ENCODE measurements around the gene ZNF454. TPM values are rescaled to one million over a fixed set of nuclear protein-coding genes. Genes with fewer than 3 reads are reported as not detected.

ZNF454 gene
- total RNA-seq, 1 experiment from 2014 or later: not detected

DNA sequence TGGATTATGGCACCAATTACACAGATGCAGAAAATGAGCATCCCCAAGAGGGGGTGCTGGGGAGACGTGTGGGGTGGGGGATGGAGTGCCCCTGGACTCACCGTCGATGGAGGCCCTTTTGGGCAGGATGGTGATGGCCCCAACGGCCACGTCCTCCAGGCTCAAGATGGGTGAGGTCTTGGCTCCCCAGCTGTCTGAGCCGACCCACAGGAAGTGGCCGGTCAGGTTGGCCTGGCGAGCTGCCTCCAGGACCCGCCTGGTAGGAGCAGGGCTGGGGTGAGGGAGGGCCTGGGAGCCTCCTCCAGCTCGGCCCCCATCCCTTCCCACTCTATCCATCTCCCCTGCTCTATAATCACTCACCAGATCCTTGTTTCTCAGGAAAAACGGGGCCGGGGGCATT, 49.5 kb downstream of the ZNF454 start:
- intact Hi-C loops (cut with micrococcal nuclease): no loop called here
- Histone ChIP-seq H3K36me3 (ENCODE audit: low read depth, low read length) (no peaks in the 10 kb centered on the region), H3K4me3 (ENCODE audit: low read length) (no peak overlapping the region), H3K4me2 (ENCODE audit: low read length) (no peak overlapping the region), H4K20me1 (ENCODE audit: low read length) (no peaks in the 10 kb centered on the region), H3K27me3 (ENCODE audit: low read length) (peaks cover 5% of the 10 kb centered on the region; the same call in 1 of the 2 replicates), H3K27ac (ENCODE audit: low read length) (no peak overlapping the region), H3K9me2 (replicated peaks; ENCODE audit: low read length) (no peaks in the 10 kb centered on the region), H3K4me1 (ENCODE audit: insufficient read depth, low read length) (no peaks in the 10 kb centered on the region), H3F3A (ENCODE audit: low read length, unreplicated experiment) (no peaks in the 10 kb centered on the region), H3K9ac (ENCODE audit: low read length) (no peak overlapping the region), H3K79me2 (ENCODE audit: low read length) (no peaks in the 10 kb centered on the region), H2AFZ (ENCODE audit: low read length) (no peak overlapping the region), H3K9me3 (ENCODE audit: low read length) (no peaks in the 10 kb centered on the region; the same call in 1 of the 2 replicates)
- BruUV-seq (replicated peaks): no TSS peak
- ATAC-seq (no peak), DNase-seq (no peak)
- ChIA-PET POLR2A (ENCODE audit: unreplicated experiment) (no interaction called here), CTCF (no interaction called here)
- no peak for TF ChIP-seq EZH2 (IDR thresholded peaks at IDR 0.05; ENCODE audit: low read length, unreplicated experiment)

DNA sequence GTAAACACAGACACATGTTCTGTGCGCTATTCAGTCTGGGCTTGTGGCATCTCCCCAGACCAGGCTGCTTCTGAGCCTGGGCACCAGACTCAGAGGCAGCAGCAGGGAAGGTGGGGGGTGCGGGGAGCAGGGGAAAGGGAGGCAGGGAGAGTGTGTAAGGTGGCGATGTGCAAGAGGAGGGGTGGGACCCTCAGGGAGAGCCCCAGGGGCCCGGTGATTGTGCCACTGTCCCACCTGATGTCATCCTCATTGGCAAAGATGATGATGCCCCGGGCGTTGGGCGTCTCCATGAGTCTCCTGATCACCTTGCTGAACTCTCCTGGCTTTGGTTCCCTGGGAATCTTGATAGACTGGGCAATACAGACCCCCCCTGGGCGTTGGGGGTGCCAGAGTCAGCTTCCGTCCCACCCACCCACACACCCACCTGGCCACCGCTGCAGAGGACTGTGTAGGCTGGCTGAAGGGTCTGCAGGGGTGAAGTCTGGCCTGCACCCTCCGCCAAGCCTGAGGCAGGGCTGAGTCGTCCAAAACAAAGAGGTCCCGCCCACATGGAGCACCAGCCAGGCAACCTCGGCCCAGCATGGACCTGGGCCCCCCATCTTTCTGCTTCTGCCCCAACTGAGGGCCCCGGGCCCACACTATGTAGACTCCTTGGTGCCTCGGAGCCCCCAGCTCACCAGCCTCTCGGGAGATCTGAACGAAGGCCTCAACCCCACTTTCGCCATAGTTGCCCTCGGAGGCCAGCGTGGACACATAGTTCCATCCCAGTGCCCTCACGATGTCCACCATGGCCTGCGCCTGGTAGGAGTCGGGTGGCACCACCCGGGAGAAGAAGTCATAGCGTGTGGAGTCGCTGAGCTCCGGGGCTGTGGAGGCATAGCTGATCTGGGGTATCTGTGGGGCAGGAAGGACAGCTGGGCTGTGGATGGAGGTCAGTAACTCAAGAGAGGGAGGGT, 50.5 kb downstream of the ZNF454 start:
- peaks cover 8% of the 10 kb centered on the region; the same call in 1 of the 2 replicates for H3K27me3 ChIP-seq (ENCODE audit: low read length)
- H3K36me3 ChIP-seq (ENCODE audit: low read depth, low read length): no peaks in the 10 kb centered on the region
- no peaks in the 10 kb centered on the region for H3K4me1 ChIP-seq (ENCODE audit: insufficient read depth, low read length)
- no peak overlapping the region for H3K4me3 ChIP-seq (ENCODE audit: low read length)
- no peaks in the 10 kb centered on the region for H4K20me1 ChIP-seq (ENCODE audit: low read length)
- no peak overlapping the region for H3K4me2 ChIP-seq (ENCODE audit: low read length)
- no TSS peak for BruUV-seq (replicated peaks)
- H2AFZ ChIP-seq (ENCODE audit: low read length): no peak overlapping the region
- no peaks in the 10 kb centered on the region; the same call in 1 of the 2 replicates for H3K9me3 ChIP-seq (ENCODE audit: low read length)
- intact Hi-C loops (cut with micrococcal nuclease): no loop called here
- H3K9ac ChIP-seq (ENCODE audit: low read length): no peak overlapping the region
- no peak for DNase-seq
- ATAC-seq: no peak
- CTCF ChIA-PET: no interaction called here
- no peaks in the 10 kb centered on the region for H3K9me2 ChIP-seq (replicated peaks; ENCODE audit: low read length)
- H3K27ac ChIP-seq (ENCODE audit: low read length): no peak overlapping the region
- no peaks in the 10 kb centered on the region for H3F3A ChIP-seq (ENCODE audit: low read length, unreplicated experiment)
- TF ChIP-seq, protein P1, sequence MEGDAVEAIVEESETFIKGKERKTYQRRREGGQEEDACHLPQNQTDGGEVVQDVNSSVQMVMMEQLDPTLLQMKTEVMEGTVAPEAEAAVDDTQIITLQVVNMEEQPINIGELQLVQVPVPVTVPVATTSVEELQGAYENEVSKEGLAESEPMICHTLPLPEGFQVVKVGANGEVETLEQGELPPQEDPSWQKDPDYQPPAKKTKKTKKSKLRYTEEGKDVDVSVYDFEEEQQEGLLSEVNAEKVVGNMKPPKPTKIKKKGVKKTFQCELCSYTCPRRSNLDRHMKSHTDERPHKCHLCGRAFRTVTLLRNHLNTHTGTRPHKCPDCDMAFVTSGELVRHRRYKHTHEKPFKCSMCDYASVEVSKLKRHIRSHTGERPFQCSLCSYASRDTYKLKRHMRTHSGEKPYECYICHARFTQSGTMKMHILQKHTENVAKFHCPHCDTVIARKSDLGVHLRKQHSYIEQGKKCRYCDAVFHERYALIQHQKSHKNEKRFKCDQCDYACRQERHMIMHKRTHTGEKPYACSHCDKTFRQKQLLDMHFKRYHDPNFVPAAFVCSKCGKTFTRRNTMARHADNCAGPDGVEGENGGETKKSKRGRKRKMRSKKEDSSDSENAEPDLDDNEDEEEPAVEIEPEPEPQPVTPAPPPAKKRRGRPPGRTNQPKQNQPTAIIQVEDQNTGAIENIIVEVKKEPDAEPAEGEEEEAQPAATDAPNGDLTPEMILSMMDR (conservative IDR thresholded peaks at IDR 0.05; ENCODE audit: low read depth, low read length): no peak
- TF ChIP-seq EZH2phosphoT487 (IDR thresholded peaks at IDR 0.05; ENCODE audit: borderline replicate concordance, low read length): no peak
- TF ChIP-seq EZH2 (IDR thresholded peaks at IDR 0.05; ENCODE audit: low read length, unreplicated experiment): no peak
- POLR2A ChIA-PET (ENCODE audit: unreplicated experiment): no interaction called here
- H3K79me2 ChIP-seq (ENCODE audit: low read length): no peaks in the 10 kb centered on the region

DNA sequence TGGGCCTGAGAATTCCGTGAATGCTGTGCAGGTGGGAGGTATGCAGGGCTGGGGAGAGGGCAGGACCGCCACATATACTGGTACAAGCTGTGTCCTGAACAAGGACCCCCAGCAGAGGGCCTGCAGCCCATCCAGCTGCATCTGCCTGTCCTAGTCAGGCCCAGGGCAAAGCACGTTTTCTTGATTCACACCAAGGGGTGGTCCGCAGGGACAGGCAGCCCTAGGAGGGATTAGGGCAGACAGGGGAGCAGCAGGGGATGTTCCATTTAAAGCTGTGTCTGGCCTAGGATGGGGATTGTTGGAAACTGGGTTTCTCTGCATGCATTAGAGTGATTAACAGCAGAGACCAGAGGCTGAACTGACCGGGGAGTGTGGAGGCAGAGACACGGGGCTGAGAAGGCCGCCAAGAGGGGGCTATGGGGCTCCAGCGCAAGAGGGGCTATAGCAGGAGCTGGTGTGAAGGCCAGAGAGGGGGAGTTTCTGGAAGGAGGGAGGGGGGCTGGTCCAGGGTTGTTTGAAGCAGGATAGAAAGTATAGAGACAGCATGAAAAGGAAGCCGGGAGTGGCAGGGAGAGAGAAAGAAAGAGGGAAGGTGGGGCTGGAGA, 51.4 kb downstream of the ZNF454 start:
- no peak overlapping the region for H3K9ac ChIP-seq (ENCODE audit: low read length)
- H3K79me2 ChIP-seq (ENCODE audit: low read length): no peaks in the 10 kb centered on the region
- ChIA-PET CTCF (no interaction called here), POLR2A (ENCODE audit: unreplicated experiment) (interaction anchor here (0.6 kb wide), 1 partner anchor 218 kb away, joined by 4 read pairs; no protein-coding TSS in a partner anchor)
- peaks cover 8% of the 10 kb centered on the region; the same call in 1 of the 2 replicates for H3K27me3 ChIP-seq (ENCODE audit: low read length)
- H3K27ac ChIP-seq (ENCODE audit: low read length): no peak overlapping the region
- H3K4me3 ChIP-seq (ENCODE audit: low read length): no peak overlapping the region
- no peaks in the 10 kb centered on the region for H3K9me2 ChIP-seq (replicated peaks; ENCODE audit: low read length)
- intact Hi-C loops (cut with micrococcal nuclease): no loop called here
- no peak for DNase-seq
- no peak overlapping the region for H3K4me2 ChIP-seq (ENCODE audit: low read length)
- BruUV-seq (replicated peaks): no TSS peak
- no peak for ATAC-seq
- H3K4me1 ChIP-seq (ENCODE audit: insufficient read depth, low read length): no peaks in the 10 kb centered on the region
- no peaks in the 10 kb centered on the region for H3K36me3 ChIP-seq (ENCODE audit: low read depth, low read length)
- H3F3A ChIP-seq (ENCODE audit: low read length, unreplicated experiment): no peaks in the 10 kb centered on the region
- TF ChIP-seq EZH2phosphoT487 (IDR thresholded peaks at IDR 0.05; ENCODE audit: borderline replicate concordance, low read length): no peak
- TF ChIP-seq, protein P1 (conservative IDR thresholded peaks at IDR 0.05; ENCODE audit: low read depth, low read length): no peak
- TF ChIP-seq EZH2 (IDR thresholded peaks at IDR 0.05; ENCODE audit: low read length, unreplicated experiment): no peak
- H2AFZ ChIP-seq (ENCODE audit: low read length): no peak overlapping the region
- H3K9me3 ChIP-seq (ENCODE audit: low read length): no peaks in the 10 kb centered on the region; the same call in 1 of the 2 replicates
- H4K20me1 ChIP-seq (ENCODE audit: low read length): no peaks in the 10 kb centered on the region
